GM12801 (cell line): ENCODE measurements around the gene WT1.

Experiments
- CTCF ChIP-seq: IDR thresholded peaks from one replicate; pipeline ENCODE4 v1.5.1; 2011; ENCODE audit warnings: control low read depth; ENCODE audit not compliant: insufficient read length; ENCODE audit errors: extremely low read depth

Gene WT1

GRCh38 chr11:32447252-32447651 is 11.9 kb upstream of the WT1 start:
- no peak for TF ChIP-seq CTCF

GRCh38 chr11:32446227-32446626 is 10.9 kb upstream of the WT1 start:
- TF ChIP-seq CTCF = no peak

- no peak for TF ChIP-seq CTCF
These were observed 8.8 kb upstream of the WT1 start for GRCh38 chr11:32444186-32444585.

GRCh38 chr11:32440916-32441315 is 5.6 kb upstream of the WT1 start:
- TF ChIP-seq CTCF = no peak

- TF ChIP-seq CTCF = no peak
These were observed 5.1 kb upstream of the WT1 start for GRCh38 chr11:32440312-32440908.

GRCh38 chr11:32439501-32440210 is 4.3 kb upstream of the WT1 start:
- TF ChIP-seq CTCF = no peak

- no peak for TF ChIP-seq CTCF
These were observed 3.6 kb upstream of the WT1 start for GRCh38 chr11:32438866-32439489.
